ENCODE results near the gene ENPP4. TPM values are rescaled to one million over a fixed set of nuclear protein-coding genes. Genes with fewer than 3 reads are reported as not detected.
"Not testable (repeated sequence)": the region's sequence is repeated elsewhere in the genome, so short reads cannot be mapped to it uniquely, and the experiment has no call there.

The ENPP4 gene
- total RNA-seq, 3 donors from 2014 or later = 7.8 to 9.0 (median 8.5) TPM

DNA sequence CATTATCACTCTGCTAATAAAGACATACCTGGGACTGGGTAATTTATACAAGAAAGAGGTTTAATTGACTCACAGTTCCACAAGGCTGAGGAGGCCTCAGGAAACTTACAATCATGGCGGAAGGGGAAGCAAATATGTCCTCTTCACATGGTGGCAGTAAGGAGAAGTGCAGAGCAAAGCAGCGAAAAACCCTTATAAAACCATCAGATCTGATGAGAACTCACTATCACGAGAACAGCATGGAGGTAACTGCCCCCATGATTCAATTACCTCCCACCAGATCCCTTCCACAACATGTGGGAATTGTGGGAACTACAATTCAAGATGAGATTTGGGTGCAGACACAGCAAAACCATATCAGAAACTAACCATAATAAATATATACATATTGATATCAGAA, 19.3 kb downstream of the ENPP4 start:
- not testable (repeated sequence) for H3K27me3 Mint-ChIP-seq (ENCODE audit: low read depth); H3K4me1 Mint-ChIP-seq (ENCODE audit: low read depth); H3K4me3 Mint-ChIP-seq; ATAC-seq; H3K36me3 Mint-ChIP-seq (ENCODE audit: insufficient read depth); H3K9me3 Mint-ChIP-seq; DNase-seq

DNA sequence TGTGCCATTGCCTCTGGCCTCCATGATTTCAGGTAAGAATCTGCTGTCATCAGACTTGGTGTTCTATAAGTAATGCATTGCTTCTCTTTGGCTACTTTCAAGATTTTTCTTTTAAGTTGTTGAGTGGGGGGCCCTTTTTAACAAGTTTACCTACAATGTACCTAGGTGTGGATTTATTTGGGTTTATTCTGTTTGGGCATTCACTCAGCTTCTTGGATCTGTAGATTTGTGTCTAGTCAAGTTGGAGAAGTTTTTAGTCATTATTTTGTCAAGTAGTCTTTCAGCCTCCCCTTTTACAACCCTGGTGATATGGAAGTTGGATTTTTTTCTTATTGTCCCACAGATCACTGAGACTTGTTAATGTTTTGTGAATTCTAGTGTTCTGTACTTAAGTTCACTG, 26.9 kb downstream of the ENPP4 start:
- H3K9me3 Mint-ChIP-seq = no peaks in the 10 kb centered on the region
- no peak for DNase-seq
- ATAC-seq = no peak
- H3K36me3 Mint-ChIP-seq (ENCODE audit: insufficient read depth) = no peaks in the 10 kb centered on the region
- no peaks in the 10 kb centered on the region for H3K27me3 Mint-ChIP-seq (ENCODE audit: low read depth)
- H3K4me1 Mint-ChIP-seq (ENCODE audit: low read depth) = no peaks in the 10 kb centered on the region
- H3K4me3 Mint-ChIP-seq = no peak overlapping the region

DNA sequence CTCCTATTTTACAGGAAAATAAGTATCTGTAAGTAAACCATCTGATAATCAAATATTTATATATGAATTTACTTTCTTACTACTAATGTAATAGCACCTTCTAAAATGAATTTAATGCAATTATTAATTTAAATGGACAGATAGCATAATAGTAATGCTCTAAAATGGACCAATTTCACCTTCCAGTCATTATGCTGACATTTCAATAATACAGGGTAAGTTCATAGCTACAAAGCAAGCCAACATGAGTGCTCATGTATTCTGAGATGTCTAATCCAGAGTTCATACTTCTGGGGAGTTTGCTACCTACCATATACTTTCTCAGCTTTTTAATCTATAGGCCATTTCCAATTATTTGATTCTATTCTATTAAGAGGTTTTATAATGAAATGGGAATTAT, 29.4 kb downstream of the ENPP4 start:
- no peak overlapping the region for H3K4me3 Mint-ChIP-seq
- H3K9me3 Mint-ChIP-seq = no peaks in the 10 kb centered on the region
- H3K27me3 Mint-ChIP-seq (ENCODE audit: low read depth) = peaks cover 4% of the 10 kb centered on the region
- ATAC-seq (no peak), DNase-seq (no peak)
- H3K4me1 Mint-ChIP-seq (ENCODE audit: low read depth) = no peaks in the 10 kb centered on the region
- no peaks in the 10 kb centered on the region for H3K36me3 Mint-ChIP-seq (ENCODE audit: insufficient read depth)

DNA sequence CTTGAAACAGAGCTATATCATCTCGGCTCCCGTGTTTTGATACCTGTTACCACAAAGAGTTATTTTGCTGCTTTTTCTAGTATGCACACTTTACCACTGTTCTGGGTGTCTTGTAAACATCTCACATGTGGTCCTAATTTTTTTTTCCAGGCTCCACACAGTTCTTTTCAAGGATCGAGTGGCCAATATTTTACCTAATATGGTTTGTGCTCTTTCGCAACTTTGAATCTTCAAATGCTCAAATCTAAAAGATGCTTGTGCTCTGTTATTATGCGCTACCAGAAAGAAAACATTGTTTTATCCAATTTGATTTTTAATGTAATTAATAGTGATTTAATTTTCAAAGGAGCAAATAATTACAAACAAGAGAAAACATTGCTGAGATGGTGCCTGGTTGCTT, 30.3 kb downstream of the ENPP4 start:
- H3K27me3 Mint-ChIP-seq (ENCODE audit: low read depth) = peaks cover 4% of the 10 kb centered on the region
- no peak for DNase-seq
- no peak for ATAC-seq
- H3K4me3 Mint-ChIP-seq = no peak overlapping the region
- H3K9me3 Mint-ChIP-seq = no peaks in the 10 kb centered on the region
- H3K36me3 Mint-ChIP-seq (ENCODE audit: insufficient read depth) = no peaks in the 10 kb centered on the region
- no peaks in the 10 kb centered on the region for H3K4me1 Mint-ChIP-seq (ENCODE audit: low read depth)

DNA sequence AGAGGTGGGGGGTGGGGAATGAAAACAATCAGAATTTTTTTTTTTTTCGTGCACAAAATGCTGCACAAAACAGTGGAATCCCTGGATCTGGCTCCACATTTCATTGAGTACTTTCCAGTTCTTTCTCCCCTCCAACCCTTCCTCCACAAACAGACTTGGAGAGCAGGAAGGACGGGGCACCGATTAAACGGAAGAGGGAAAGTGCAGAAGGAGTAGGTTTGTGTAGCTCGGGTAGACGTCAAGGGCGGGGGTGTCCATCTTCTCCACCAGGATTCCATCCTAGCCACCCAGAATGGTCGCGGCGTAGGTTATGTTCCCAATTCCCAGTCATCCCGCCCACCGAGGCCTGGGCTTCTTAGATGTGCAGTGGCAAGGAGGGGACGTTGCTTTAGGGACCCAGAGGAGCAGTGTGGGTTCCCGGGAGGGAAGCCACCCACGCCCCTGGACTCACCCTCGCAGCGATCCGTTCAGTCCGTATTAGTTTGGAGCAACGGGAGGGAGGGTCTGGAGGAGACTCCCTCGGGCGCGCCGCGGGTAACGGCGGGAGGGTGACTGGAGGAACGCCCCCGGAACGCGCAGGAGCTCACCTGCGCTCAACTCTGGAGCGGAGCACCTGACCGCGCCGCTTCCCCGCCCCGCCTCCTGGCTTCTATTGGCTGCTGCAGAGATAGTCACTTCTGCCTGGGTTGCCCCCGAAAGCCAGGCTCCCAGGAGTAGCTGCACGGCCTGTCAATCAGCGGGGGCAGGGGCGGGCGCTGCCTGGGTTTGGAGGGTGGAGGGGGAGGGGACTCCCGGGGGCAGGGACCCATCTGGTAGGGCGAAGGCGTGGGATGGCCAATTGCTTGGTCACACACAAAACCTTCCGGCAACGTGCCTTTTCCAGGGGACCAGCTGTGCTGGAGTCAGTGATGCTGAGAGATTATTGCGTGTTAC, 40.8 kb downstream of the ENPP4 start, which contains the start of gene ENPP5:
ENPP5 (minus strand) TSS at position 624 of the 933 bp plus-strand sequence. CDS start 2,718 bp downstream, outside the sequence.
- ATAC-seq (peak; percentile 87 to 89), DNase-seq (peak; percentile 65)
- Mint-ChIP-seq H3K4me1 (ENCODE audit: low read depth) (peaks cover 17% of the 10 kb centered on the region), H3K9me3 (no peaks in the 10 kb centered on the region), H3K36me3 (ENCODE audit: insufficient read depth) (no peaks in the 10 kb centered on the region), H3K4me3 (peak within 1 kb of the TSS; percentile 79), H3K27me3 (ENCODE audit: low read depth) (peaks cover 29% of the 10 kb centered on the region)

DNA sequence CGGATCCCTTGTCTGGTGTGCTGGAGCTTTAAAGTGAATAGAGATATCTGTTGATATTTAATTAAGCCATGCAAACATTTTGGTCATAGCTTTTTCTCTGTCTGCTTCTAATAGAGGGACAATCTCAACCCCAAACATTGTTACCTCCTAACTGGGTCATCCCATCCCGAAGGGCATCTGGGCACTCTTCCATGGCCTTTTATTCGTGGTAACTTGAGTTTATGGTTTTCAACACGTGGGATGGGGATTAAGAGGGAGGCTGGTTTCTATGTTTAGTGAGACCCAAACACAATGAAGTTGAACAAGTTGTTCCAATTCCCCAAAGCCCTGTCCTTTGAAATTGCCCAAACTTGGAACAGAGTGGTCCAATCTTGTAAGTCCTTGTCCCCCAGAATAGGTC, 42.4 kb downstream of the ENPP4 start:
- Mint-ChIP-seq H3K4me3 (no peak overlapping the region), H3K36me3 (ENCODE audit: insufficient read depth) (no peaks in the 10 kb centered on the region), H3K4me1 (ENCODE audit: low read depth) (peaks cover 23% of the 10 kb centered on the region), H3K9me3 (no peaks in the 10 kb centered on the region), H3K27me3 (ENCODE audit: low read depth) (peaks cover 31% of the 10 kb centered on the region)
- DNase-seq (no peak), ATAC-seq (no peak)

DNA sequence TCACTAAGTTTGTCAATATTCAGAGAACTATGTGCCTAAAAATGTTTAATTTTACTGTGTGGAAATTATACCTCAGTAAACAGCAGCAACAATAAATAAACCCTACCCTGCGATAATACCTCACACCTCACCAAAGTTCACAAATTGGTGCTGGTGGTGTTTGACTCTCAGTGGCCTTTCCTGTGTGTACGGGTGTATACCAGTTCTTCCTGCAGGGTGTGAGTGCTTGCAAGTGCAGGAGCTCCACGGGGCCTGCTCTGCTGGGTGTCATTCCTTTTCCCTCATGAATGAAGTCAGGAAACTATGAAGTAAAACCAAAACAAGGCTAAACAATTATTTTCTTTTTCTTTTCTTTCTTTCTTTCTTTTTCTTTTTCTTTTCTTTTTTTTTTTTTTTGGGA, 45.1 kb downstream of the ENPP4 start:
- Mint-ChIP-seq H3K4me1 (ENCODE audit: low read depth) (peaks cover 24% of the 10 kb centered on the region), H3K36me3 (ENCODE audit: insufficient read depth) (no peaks in the 10 kb centered on the region), H3K9me3 (no peaks in the 10 kb centered on the region), H3K27me3 (ENCODE audit: low read depth) (peaks cover 22% of the 10 kb centered on the region), H3K4me3 (no peak overlapping the region)
- ATAC-seq (no peak), DNase-seq (no peak)

DNA sequence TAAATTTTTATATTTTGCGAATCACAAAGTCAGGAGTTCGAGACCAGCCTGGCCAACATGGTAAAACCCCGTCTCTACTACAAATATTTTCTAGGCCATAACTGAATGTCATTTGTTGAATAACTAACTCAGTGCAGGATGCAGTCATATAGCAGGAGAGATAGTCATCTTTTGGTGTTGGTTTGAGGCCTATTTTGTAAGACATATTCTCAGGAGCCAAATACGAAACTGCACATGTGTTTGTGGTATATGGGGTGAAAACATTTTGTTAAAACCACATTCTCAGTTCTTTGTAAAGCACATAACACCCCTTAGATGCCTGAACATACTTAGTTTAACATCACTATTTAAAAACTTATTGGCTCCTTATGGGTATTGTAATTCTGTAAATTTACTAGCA, 45.7 kb downstream of the ENPP4 start:
- Mint-ChIP-seq H3K4me3 (no peak overlapping the region), H3K27me3 (ENCODE audit: low read depth) (peaks cover 17% of the 10 kb centered on the region), H3K4me1 (ENCODE audit: low read depth) (peaks cover 19% of the 10 kb centered on the region), H3K36me3 (ENCODE audit: insufficient read depth) (no peaks in the 10 kb centered on the region), H3K9me3 (no peaks in the 10 kb centered on the region)
- DNase-seq = no peak
- peak; percentile 66 to 81 for ATAC-seq

DNA sequence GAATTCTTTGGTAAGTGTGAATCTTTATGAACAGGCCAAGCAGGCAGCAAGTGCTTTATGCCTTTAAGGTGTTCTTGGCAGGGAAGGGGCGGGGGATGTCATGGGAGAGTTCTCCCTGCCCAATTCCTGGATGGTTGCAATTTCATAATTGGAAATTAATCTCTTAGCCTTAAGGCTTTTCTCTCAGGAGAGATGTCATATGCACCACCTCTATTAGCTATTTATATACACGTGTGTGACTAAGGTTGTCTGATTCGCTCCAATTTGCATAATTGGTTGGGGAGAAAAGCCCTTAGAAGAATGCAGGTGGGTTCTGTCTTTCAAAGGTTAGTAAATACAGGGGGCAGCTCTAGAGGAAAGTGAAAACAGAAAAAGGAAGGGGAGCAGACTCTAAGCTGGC, 46.2 kb downstream of the ENPP4 start:
- DNase-seq (no peak), ATAC-seq (peak in 1 of 2 donors; percentile 30)
- Mint-ChIP-seq H3K4me3 (no peak overlapping the region), H3K4me1 (ENCODE audit: low read depth) (peaks cover 17% of the 10 kb centered on the region), H3K9me3 (no peaks in the 10 kb centered on the region), H3K27me3 (ENCODE audit: low read depth) (peaks cover 14% of the 10 kb centered on the region), H3K36me3 (ENCODE audit: insufficient read depth) (no peaks in the 10 kb centered on the region)

DNA sequence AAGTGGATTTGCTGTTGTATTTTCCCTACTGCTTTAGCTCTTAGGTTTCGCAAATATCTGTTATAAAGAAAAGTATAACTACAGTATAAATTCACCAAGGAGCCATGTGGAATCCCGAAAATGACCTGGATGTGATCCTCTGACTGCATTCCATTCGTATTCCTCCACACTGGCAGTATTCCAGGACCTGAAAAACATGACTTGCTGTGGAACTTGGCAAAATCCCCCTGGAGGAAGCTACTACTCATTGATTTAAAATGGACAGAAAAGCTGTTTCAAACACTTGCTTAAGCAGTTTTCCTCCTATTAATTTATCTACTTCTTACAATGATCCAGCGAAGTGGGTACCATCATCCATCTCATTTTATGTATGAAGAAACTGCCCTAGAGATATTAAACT, 54.3 kb downstream of the ENPP4 start:
- H3K4me3 Mint-ChIP-seq = no peak overlapping the region
- peaks cover 16% of the 10 kb centered on the region for H3K27me3 Mint-ChIP-seq (ENCODE audit: low read depth)
- no peak for DNase-seq
- H3K36me3 Mint-ChIP-seq (ENCODE audit: insufficient read depth) = no peaks in the 10 kb centered on the region
- H3K9me3 Mint-ChIP-seq = no peaks in the 10 kb centered on the region
- no peak for ATAC-seq
- no peaks in the 10 kb centered on the region for H3K4me1 Mint-ChIP-seq (ENCODE audit: low read depth)

DNA sequence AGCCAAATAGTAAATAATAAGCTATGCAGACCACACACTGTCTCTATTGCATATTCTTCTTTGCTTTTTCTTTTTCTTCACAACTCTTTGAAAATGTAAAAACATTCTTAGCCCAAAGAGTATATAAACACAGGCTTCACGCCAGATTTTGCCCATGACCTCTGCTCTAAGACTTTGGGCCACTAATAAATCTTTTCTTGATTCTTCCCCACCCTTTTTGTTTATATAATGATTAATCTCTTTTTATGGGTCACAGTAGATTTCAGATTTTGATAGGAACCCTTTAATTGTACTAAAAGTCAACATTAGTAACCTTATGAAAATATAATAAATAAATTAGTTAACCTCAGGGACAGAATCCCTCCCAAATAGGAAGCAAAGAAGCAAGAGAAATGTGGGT, 56.8 kb downstream of the ENPP4 start:
- Mint-ChIP-seq H3K4me1 (ENCODE audit: low read depth) (no peaks in the 10 kb centered on the region), H3K27me3 (ENCODE audit: low read depth) (peaks cover 16% of the 10 kb centered on the region), H3K4me3 (no peak overlapping the region), H3K9me3 (no peaks in the 10 kb centered on the region), H3K36me3 (ENCODE audit: insufficient read depth) (no peaks in the 10 kb centered on the region)
- DNase-seq = no peak
- ATAC-seq = no peak

DNA sequence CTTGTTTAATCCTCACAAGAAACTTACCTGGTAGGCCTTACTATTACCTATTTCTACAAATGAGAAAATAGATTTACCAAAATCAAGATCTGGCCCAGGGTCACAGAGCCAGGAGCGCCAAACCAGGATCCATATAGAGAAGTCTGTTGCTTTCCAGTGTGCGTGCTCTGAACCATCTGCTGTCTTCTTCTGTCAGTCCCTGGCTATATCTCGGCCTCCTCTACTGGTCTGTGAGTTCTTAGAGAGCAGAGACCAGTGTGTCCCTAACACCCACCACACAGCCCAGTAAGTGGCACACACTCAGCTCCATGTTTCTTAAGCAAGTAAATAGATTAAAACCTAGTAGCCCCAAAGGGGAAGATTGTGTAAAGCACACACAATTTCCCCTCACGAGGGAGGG, 59.9 kb downstream of the ENPP4 start:
- no peaks in the 10 kb centered on the region for H3K4me1 Mint-ChIP-seq (ENCODE audit: low read depth)
- peaks cover 11% of the 10 kb centered on the region for H3K27me3 Mint-ChIP-seq (ENCODE audit: low read depth)
- H3K4me3 Mint-ChIP-seq = no peak overlapping the region
- ATAC-seq (no peak), DNase-seq (no peak)
- H3K36me3 Mint-ChIP-seq (ENCODE audit: insufficient read depth) = no peaks in the 10 kb centered on the region
- no peaks in the 10 kb centered on the region for H3K9me3 Mint-ChIP-seq

DNA sequence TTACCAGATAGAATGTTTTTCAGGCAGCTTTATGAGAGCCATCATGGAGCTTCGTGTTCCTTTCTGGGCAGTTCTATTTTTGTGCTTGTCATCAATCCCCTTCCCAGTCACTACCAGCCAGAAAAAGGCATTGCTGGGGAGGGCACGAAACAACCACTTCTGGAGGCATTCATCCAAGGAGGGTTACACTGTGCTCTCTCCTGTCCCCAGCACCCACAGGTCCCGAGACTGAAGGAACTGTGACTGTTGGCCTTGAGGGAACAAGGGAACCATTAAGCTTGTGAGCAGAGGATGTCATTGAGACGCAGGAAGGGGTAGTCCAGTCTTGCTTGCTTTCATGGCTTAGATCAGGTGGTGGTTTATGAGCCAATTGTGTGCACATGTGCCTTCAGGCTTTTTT, 61.1 kb downstream of the ENPP4 start:
- ATAC-seq (no peak), DNase-seq (no peak)
- no peaks in the 10 kb centered on the region for H3K4me1 Mint-ChIP-seq (ENCODE audit: low read depth)
- no peaks in the 10 kb centered on the region for H3K36me3 Mint-ChIP-seq (ENCODE audit: insufficient read depth)
- no peak overlapping the region for H3K4me3 Mint-ChIP-seq
- H3K9me3 Mint-ChIP-seq = no peaks in the 10 kb centered on the region
- H3K27me3 Mint-ChIP-seq (ENCODE audit: low read depth) = peaks cover 11% of the 10 kb centered on the region

DNA sequence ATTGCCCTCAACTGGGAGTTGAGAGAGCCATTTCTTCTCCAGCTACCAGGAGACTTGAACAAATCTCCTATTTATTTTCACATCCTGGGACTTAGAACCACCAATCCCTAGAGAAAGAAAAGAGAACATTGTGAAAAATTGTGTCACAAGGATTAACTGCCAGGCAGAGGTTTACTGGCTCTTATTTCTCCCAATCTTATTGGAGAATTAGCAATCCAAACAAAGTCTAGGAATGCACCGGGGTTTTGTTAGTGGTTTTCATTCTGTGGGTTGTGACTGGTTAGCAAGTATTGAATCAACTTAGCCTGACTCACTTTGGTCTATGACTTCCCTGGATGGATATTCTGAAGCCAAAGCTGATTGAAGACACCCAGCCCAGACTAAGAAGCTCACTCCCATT, 62.2 kb downstream of the ENPP4 start:
- no peaks in the 10 kb centered on the region for H3K36me3 Mint-ChIP-seq (ENCODE audit: insufficient read depth)
- no peak overlapping the region for H3K4me3 Mint-ChIP-seq
- no peak for DNase-seq
- no peak for ATAC-seq
- H3K4me1 Mint-ChIP-seq (ENCODE audit: low read depth) = no peaks in the 10 kb centered on the region
- peaks cover 11% of the 10 kb centered on the region for H3K27me3 Mint-ChIP-seq (ENCODE audit: low read depth)
- no peaks in the 10 kb centered on the region for H3K9me3 Mint-ChIP-seq

Data from activated T-cell treated with anti-CD3 and anti-CD28 coated beads, Interleukin-2, amount 50 U/mL, for 4 hours (primary cell).